NT2/D1 (cell line): ENCODE measurements around the gene EIF3CL.
"Not testable (repeated sequence)": the region's sequence is repeated elsewhere in the genome, so short reads cannot be mapped to it uniquely, and the experiment has no call there.

ENCODE experiments used
- DNase-seq: peaks from one replicate; pipeline ENCODE4 v3.0.0-alpha.2; 2011; ENCODE audit warnings: low read depth, low spot score
- H3K27me3 ChIP-seq: 2 replicates; pipeline ENCODE4 v1.6.0; 2011; ENCODE audit warnings: mild to moderate bottlenecking; ENCODE audit not compliant: insufficient read length, insufficient read depth
- H3K36me3 ChIP-seq: 2 replicates; pipeline ENCODE4 v1.6.1; 2011; ENCODE audit warnings: mild to moderate bottlenecking, low read length, mixed read lengths; ENCODE audit not compliant: insufficient read depth, insufficient read length
- H3K4me1 ChIP-seq: 2 replicates; pipeline ENCODE4 v1.5.1; 2011; ENCODE audit not compliant: insufficient read depth, insufficient read length
- H3K4me3 ChIP-seq: 2 replicates; pipeline ENCODE4 v1.5.1; 2011; ENCODE audit warnings: low read depth; ENCODE audit not compliant: insufficient read length
- H3K9ac ChIP-seq: 2 replicates; pipeline ENCODE4 v1.6.0; 2011; ENCODE audit warnings: low read depth; ENCODE audit not compliant: insufficient read length
- H3K9me3 ChIP-seq: 2 replicates; pipeline ENCODE4 v1.5.1; 2011; ENCODE audit warnings: mild to moderate bottlenecking, low read length; ENCODE audit not compliant: insufficient read depth

The EIF3CL gene

GRCh38 chr16:28403220-28404072 is at the start of gene EIF3CL:
EIF3CL (minus strand) TSS chr16:28403841; CDS start chr16:28403618, 223 bp downstream.
- not testable (repeated sequence) for H3K36me3 ChIP-seq, H3K4me1 ChIP-seq, H3K9me3 ChIP-seq, H3K9ac ChIP-seq, H3K4me3 ChIP-seq, H3K27me3 ChIP-seq, DNase-seq

- not testable (repeated sequence) for H3K36me3 ChIP-seq, H3K4me3 ChIP-seq, H3K9me3 ChIP-seq, DNase-seq, H3K27me3 ChIP-seq, H3K4me1 ChIP-seq, H3K9ac ChIP-seq
These were observed 43.4 kb upstream of the EIF3CL start for GRCh38 chr16:28447081-28447480.

- H3K4me1 ChIP-seq, H3K9ac ChIP-seq: not testable (repeated sequence)
These were observed 42.7 kb upstream of the EIF3CL start for GRCh38 chr16:28446388-28446787.

GRCh38 chr16:28443943-28444342 is 40.3 kb upstream of the EIF3CL start:
- DNase-seq, H3K9me3 ChIP-seq: not testable (repeated sequence)

More at GRCh38 chr16:28446388-28446787, 42.7 kb upstream of the EIF3CL start:
- not testable (repeated sequence) for DNase-seq, H3K4me3 ChIP-seq, H3K27me3 ChIP-seq, H3K36me3 ChIP-seq, H3K9me3 ChIP-seq

GRCh38 chr16:28438899-28439298 is 35.3 kb upstream of the EIF3CL start:
- not testable (repeated sequence) for H3K27me3 ChIP-seq, H3K4me3 ChIP-seq, H3K4me1 ChIP-seq, DNase-seq, H3K9ac ChIP-seq, H3K9me3 ChIP-seq, H3K36me3 ChIP-seq

More at GRCh38 chr16:28443943-28444342, 40.3 kb upstream of the EIF3CL start:
- H3K36me3 ChIP-seq, H3K27me3 ChIP-seq, H3K9ac ChIP-seq, H3K4me3 ChIP-seq, H3K4me1 ChIP-seq: not testable (repeated sequence)

- H3K9me3 ChIP-seq, H3K27me3 ChIP-seq, H3K9ac ChIP-seq, DNase-seq, H3K36me3 ChIP-seq, H3K4me3 ChIP-seq, H3K4me1 ChIP-seq: not testable (repeated sequence)
These were observed 31.7 kb upstream of the EIF3CL start for GRCh38 chr16:28435340-28435739.

- H3K4me3 ChIP-seq, DNase-seq: not testable (repeated sequence)
These were observed 22.5 kb upstream of the EIF3CL start for GRCh38 chr16:28426060-28426680.

GRCh38 chr16:28421071-28421750 is 17.6 kb upstream of the EIF3CL start:
- not testable (repeated sequence) for H3K9me3 ChIP-seq, H3K4me3 ChIP-seq, DNase-seq, H3K36me3 ChIP-seq, H3K27me3 ChIP-seq, H3K9ac ChIP-seq, H3K4me1 ChIP-seq

More at GRCh38 chr16:28426060-28426680, 22.5 kb upstream of the EIF3CL start:
- not testable (repeated sequence) for H3K36me3 ChIP-seq, H3K9me3 ChIP-seq, H3K27me3 ChIP-seq, H3K9ac ChIP-seq, H3K4me1 ChIP-seq

GRCh38 chr16:28417033-28417432 is 13.4 kb upstream of the EIF3CL start:
- DNase-seq, H3K9me3 ChIP-seq: not testable (repeated sequence)

GRCh38 chr16:28414530-28414929 is 10.9 kb upstream of the EIF3CL start:
- not testable (repeated sequence) for H3K9ac ChIP-seq, H3K4me3 ChIP-seq, H3K36me3 ChIP-seq, DNase-seq, H3K4me1 ChIP-seq, H3K27me3 ChIP-seq, H3K9me3 ChIP-seq

More at GRCh38 chr16:28417033-28417432, 13.4 kb upstream of the EIF3CL start:
- H3K36me3 ChIP-seq, H3K4me3 ChIP-seq, H3K4me1 ChIP-seq, H3K9ac ChIP-seq, H3K27me3 ChIP-seq: not testable (repeated sequence)

GRCh38 chr16:28413585-28413984 is 9.9 kb upstream of the EIF3CL start:
- not testable (repeated sequence) for H3K36me3 ChIP-seq, H3K9me3 ChIP-seq, H3K4me1 ChIP-seq, DNase-seq, H3K4me3 ChIP-seq, H3K27me3 ChIP-seq, H3K9ac ChIP-seq
